ENCODE measurements around the gene CMIP.

Gene CMIP

GRCh38 chr16:81456523-81457325 is 12.1 kb downstream of the CMIP start:
- H2BK5ac ChIP-seq (ENCODE audit: low read depth, low read length, poor library complexity, severe bottlenecking): no peak overlapping the region
- no peak overlapping the region for H3K9ac ChIP-seq (ENCODE audit: low read length)
- peak overlapping the region; percentile 68 for H2BK15ac ChIP-seq (ENCODE audit: low read depth, poor library complexity, severe bottlenecking)
- no peak overlapping the region for H3K4ac ChIP-seq (ENCODE audit: low read depth in 1 of 2, low read length in 2 of 2)
- DNase-seq: no peak
- H2BK12ac ChIP-seq (ENCODE audit: low read length in 2 of 2): no peak overlapping the region
- H3K14ac ChIP-seq (ENCODE audit: low read length in 2 of 2): peak overlapping the region in 1 of 2 experiments; percentile 3
- peaks cover 0 to 32% of the 10 kb centered on the region in 2 experiments for H3K36me3 ChIP-seq (ENCODE audit: control insufficient read depth in 1 of 2, insufficient read depth in 2 of 2, low read depth in 1 of 2, low read length in 2 of 2)
- H3K4me2 ChIP-seq (ENCODE audit: low read length, poor library complexity, severe bottlenecking): no peak overlapping the region
- no peak overlapping the region for H4K8ac ChIP-seq (ENCODE audit: low read length)
- H2BK120ac ChIP-seq (ENCODE audit: low read depth, low read length): no peak overlapping the region
- H3K4me1 ChIP-seq (ENCODE audit: control insufficient read depth, insufficient read depth, low read depth, low read length): peaks cover 38% of the 10 kb centered on the region
- no peaks in the 10 kb centered on the region for H3K27me3 ChIP-seq (ENCODE audit: control insufficient read depth in 1 of 2, insufficient read depth in 1 of 2, low read length in 2 of 2)
- peaks cover 72% of the 10 kb centered on the region for H3K79me1 ChIP-seq (replicated peaks; ENCODE audit: low read length, poor library complexity, severe bottlenecking)
- H3K18ac ChIP-seq (ENCODE audit: low read depth in 1 of 2, low read length in 2 of 2): peak overlapping the region in 1 of 2 experiments; percentile 11
- no peak overlapping the region for H2AK5ac ChIP-seq (ENCODE audit: low read length, severe bottlenecking)
- 94% methylated on average over 23 of the region's 23 CpGs for WGBS
- H4K91ac ChIP-seq (ENCODE audit: low read length): no peak overlapping the region
- H3K4me3 ChIP-seq (ENCODE audit: insufficient read depth in 1 of 2, low read depth in 1 of 2, low read length in 2 of 2): no peak overlapping the region
- no peak overlapping the region for H3K27ac ChIP-seq (ENCODE audit: low read length, poor library complexity, severe bottlenecking)
- H3K23ac ChIP-seq (ENCODE audit: low read length in 2 of 2): peak overlapping the region in 1 of 2 experiments; percentile 35
- no peak overlapping the region for H2AFZ ChIP-seq (ENCODE audit: low read depth, low read length)
- no peaks in the 10 kb centered on the region for H3K9me3 ChIP-seq (ENCODE audit: control insufficient read depth, low read length)

- Histone ChIP-seq H2BK5ac (ENCODE audit: low read depth, low read length, poor library complexity, severe bottlenecking) (no peak overlapping the region), H3K23ac (ENCODE audit: low read length in 2 of 2) (peak overlapping the region in 1 of 2 experiments; percentile 9), H2AK5ac (ENCODE audit: low read length, severe bottlenecking) (no peak overlapping the region), H3K9ac (ENCODE audit: low read length) (peak overlapping the region; percentile 76), H2AFZ (ENCODE audit: low read depth, low read length) (no peak overlapping the region), H3K4me1 (ENCODE audit: control insufficient read depth, insufficient read depth, low read depth, low read length) (peaks cover 33% of the 10 kb centered on the region), H3K4me3 (ENCODE audit: insufficient read depth in 1 of 2, low read depth in 1 of 2, low read length in 2 of 2) (peak overlapping the region in 1 of 2 experiments; percentile 44), H3K14ac (ENCODE audit: low read length in 2 of 2) (no peak overlapping the region), H3K4me2 (ENCODE audit: low read length, poor library complexity, severe bottlenecking) (peak overlapping the region; percentile 36), H3K27ac (ENCODE audit: low read length, poor library complexity, severe bottlenecking) (no peak overlapping the region), H4K91ac (ENCODE audit: low read length) (no peak overlapping the region), H3K18ac (ENCODE audit: low read depth in 1 of 2, low read length in 2 of 2) (peak overlapping the region in 1 of 2 experiments; percentile 76), H3K36me3 (ENCODE audit: control insufficient read depth in 1 of 2, insufficient read depth in 2 of 2, low read depth in 1 of 2, low read length in 2 of 2) (peaks cover 0 to 28% of the 10 kb centered on the region in 2 experiments), H4K8ac (ENCODE audit: low read length) (no peak overlapping the region), H2BK12ac (ENCODE audit: low read length in 2 of 2) (no peak overlapping the region), H2BK15ac (ENCODE audit: low read depth, poor library complexity, severe bottlenecking) (no peak overlapping the region), H3K9me3 (ENCODE audit: control insufficient read depth, low read length) (no peaks in the 10 kb centered on the region), H3K4ac (ENCODE audit: low read depth in 1 of 2, low read length in 2 of 2) (no peak overlapping the region), H2BK120ac (ENCODE audit: low read depth, low read length) (no peak overlapping the region), H3K79me1 (replicated peaks; ENCODE audit: low read length, poor library complexity, severe bottlenecking) (peaks cover 65% of the 10 kb centered on the region), H3K27me3 (ENCODE audit: control insufficient read depth in 1 of 2, insufficient read depth in 1 of 2, low read length in 2 of 2) (no peaks in the 10 kb centered on the region)
- WGBS: 58% methylated on average over 14 of the region's 17 CpGs
- peak; percentile 83 for DNase-seq
These were observed 12.9 kb downstream of the CMIP start for GRCh38 chr16:81457326-81458133.

- WGBS: 96% methylated on average over 8 of the region's 8 CpGs
- H3K23ac ChIP-seq (ENCODE audit: low read length in 2 of 2): no peak overlapping the region
- DNase-seq: no peak
These were observed 13.6 kb downstream of the CMIP start for GRCh38 chr16:81458149-81458669.

More at GRCh38 chr16:81458149-81458669, 13.6 kb downstream of the CMIP start:
- H3K27ac ChIP-seq (ENCODE audit: low read length, poor library complexity, severe bottlenecking): no peak overlapping the region
- H2BK12ac ChIP-seq (ENCODE audit: low read length in 2 of 2): peak overlapping the region in 1 of 2 experiments; percentile 64
- peaks cover 0 to 28% of the 10 kb centered on the region in 2 experiments for H3K36me3 ChIP-seq (ENCODE audit: control insufficient read depth in 1 of 2, insufficient read depth in 2 of 2, low read depth in 1 of 2, low read length in 2 of 2)
- peaks cover 35% of the 10 kb centered on the region for H3K4me1 ChIP-seq (ENCODE audit: control insufficient read depth, insufficient read depth, low read depth, low read length)
- H2BK120ac ChIP-seq (ENCODE audit: low read depth, low read length): no peak overlapping the region
- H3K18ac ChIP-seq (ENCODE audit: low read depth in 1 of 2, low read length in 2 of 2): peak overlapping the region; percentile 1
- H4K91ac ChIP-seq (ENCODE audit: low read length): no peak overlapping the region
- no peak overlapping the region for H2BK5ac ChIP-seq (ENCODE audit: low read depth, low read length, poor library complexity, severe bottlenecking)
- peak overlapping the region; percentile 76 for H3K9ac ChIP-seq (ENCODE audit: low read length)
- no peak overlapping the region for H2BK15ac ChIP-seq (ENCODE audit: low read depth, poor library complexity, severe bottlenecking)
- no peak overlapping the region for H3K14ac ChIP-seq (ENCODE audit: low read length in 2 of 2)
- H2AK5ac ChIP-seq (ENCODE audit: low read length, severe bottlenecking): peak overlapping the region; percentile 7
- H3K27me3 ChIP-seq (ENCODE audit: control insufficient read depth in 1 of 2, insufficient read depth in 1 of 2, low read length in 2 of 2): no peaks in the 10 kb centered on the region
- peak overlapping the region in 1 of 2 experiments; percentile 35 for H3K4ac ChIP-seq (ENCODE audit: low read depth in 1 of 2, low read length in 2 of 2)
- H3K9me3 ChIP-seq (ENCODE audit: control insufficient read depth, low read length): no peaks in the 10 kb centered on the region
- no peak overlapping the region for H2AFZ ChIP-seq (ENCODE audit: low read depth, low read length)
- peaks cover 63% of the 10 kb centered on the region for H3K79me1 ChIP-seq (replicated peaks; ENCODE audit: low read length, poor library complexity, severe bottlenecking)
- H3K4me2 ChIP-seq (ENCODE audit: low read length, poor library complexity, severe bottlenecking): no peak overlapping the region
- H4K8ac ChIP-seq (ENCODE audit: low read length): no peak overlapping the region
- peak overlapping the region in 1 of 2 experiments; percentile 44 for H3K4me3 ChIP-seq (ENCODE audit: insufficient read depth in 1 of 2, low read depth in 1 of 2, low read length in 2 of 2)
